Caco-2 (cell line): ENCODE results near the gene SMYD2. TPM values are rescaled to one million over a fixed set of nuclear protein-coding genes. Genes with fewer than 3 reads are reported as not detected.

ENCODE experiments used
- BruUV-seq: library from RNA; stranded (reverse); fragments of 400-500 nt; replicated peaks from 2 replicates; lab custom pipeline; 2021; lab: Mats Ljungman, UMichigan
- CTCF ChIA-PET: fragments of 300-600 bp; sonication (Branson Sonifier 250); formaldehyde crosslinking; loops from one replicate; lab custom pipeline; 2022; ENCODE audit warnings: antibody characterized with exemption; lab: Charles Lee
- POLR2A ChIA-PET: fragments of 300-600 bp; sonication (Branson Sonifier 250); formaldehyde crosslinking; loops from one replicate; lab custom pipeline; 2022; ENCODE audit warnings: antibody characterized with exemption; lab: Charles Lee
- DNase-seq, 2 experiments: peaks; one replicate each; pipeline versions ENCODE4 v3.0.0 to v3.0.0-alpha.2; 2020 to 2022
- H3K27me3 ChIP-seq: replicated peaks from 2 replicates; pipeline ENCODE4 v1.6.0; 2011; ENCODE audit warnings: low read length; ENCODE audit not compliant: control insufficient read depth, insufficient read depth
- H3K36me3 ChIP-seq: 2 replicates; pipeline ENCODE4 v1.5.1; 2011; ENCODE audit warnings: low read length; ENCODE audit not compliant: control insufficient read depth, insufficient read depth
- H3K4me1 ChIP-seq: fragments of 250-450 bp; sonication (Bioruptor Pico); 2 replicates; pipeline ENCODE4 v1.5.1; 2020; ENCODE audit warnings: mild to moderate bottlenecking
- H3K4me3 ChIP-seq: 2 replicates; pipeline ENCODE4 v1.5.1; 2011; ENCODE audit warnings: low read depth, mild to moderate bottlenecking, control low read depth, low read length
- H3K9me3 ChIP-seq: fragments of 250-450 bp; sonication (Bioruptor Pico); 2 replicates; pipeline ENCODE4 v1.5.1; 2020; ENCODE audit warnings: mild to moderate bottlenecking, moderate library complexity
- H3K27ac Mint-ChIP-seq: one replicate; pipeline ENCODE4 v1.8.0; 2022; ENCODE audit warnings: mixed read lengths; ENCODE audit not compliant: unreplicated experiment
- H3K27me3 Mint-ChIP-seq: one replicate; pipeline ENCODE4 v1.8.0; 2022; ENCODE audit warnings: mixed read lengths; ENCODE audit not compliant: insufficient read depth, unreplicated experiment
- H3K36me3 Mint-ChIP-seq: one replicate; pipeline ENCODE4 v1.8.0; 2022; ENCODE audit warnings: mild to moderate bottlenecking, mixed read lengths; ENCODE audit not compliant: insufficient read depth, unreplicated experiment
- H3K4me1 Mint-ChIP-seq: one replicate; pipeline ENCODE4 v1.8.0; 2022; ENCODE audit warnings: low read depth, mixed read lengths; ENCODE audit not compliant: unreplicated experiment
- H3K4me3 Mint-ChIP-seq: one replicate; pipeline ENCODE4 v1.8.0; 2022; ENCODE audit warnings: mild to moderate bottlenecking, moderate library complexity, mixed read lengths; ENCODE audit not compliant: unreplicated experiment
- H3K9me3 Mint-ChIP-seq: one replicate; pipeline ENCODE4 v1.8.0; 2022; ENCODE audit warnings: mixed read lengths; ENCODE audit not compliant: unreplicated experiment
- CTCF ChIP-seq, 2 experiments: fragments of 200-600 bp in 1 of 2; IDR thresholded peaks; 1 replicate in 1 of 2; 2 replicates in 1 of 2; pipeline versions ENCODE4 v1.5.1 to v1.8.0; 2011 to 2022; ENCODE audit warnings: antibody characterized with exemption in 1 of 2, control low read depth in 1 of 2, inconsistent platforms in 1 of 2, low read depth in 1 of 2, low read length in 1 of 2, mild to moderate bottlenecking in 1 of 2, moderate library complexity in 1 of 2; ENCODE audit not compliant: insufficient read depth in 1 of 2, severe bottlenecking in 1 of 2, unreplicated experiment in 1 of 2
- intact Hi-C: fragments of 100-400 bp; cut with micrococcal nuclease; formaldehyde crosslinking; loops from one replicate; pipeline ENCODE4 v1.10.0; 2022; ENCODE audit not compliant: unreplicated experiment
- total RNA-seq: library from RNA; stranded (reverse); gene quantifications from 2 replicates; pipeline ENCODE4 v1.2.3, GENCODE V29; 2022

Gene SMYD2
- total RNA-seq, 1 experiment from 2014 or later: 182 TPM

GRCh38 chr1:214369364-214369763, 88.4 kb downstream of the SMYD2 start:
- Histone ChIP-seq H3K36me3 (peaks cover 2% of the 10 kb centered on the region), H3K4me3 (no peak overlapping the region), H3K9me3 (no peaks in the 10 kb centered on the region), H3K27me3 (no peaks in the 10 kb centered on the region), H3K4me1 (peaks cover 25% of the 10 kb centered on the region)
- Mint-ChIP-seq H3K27me3 (no peaks in the 10 kb centered on the region), H3K4me1 (peaks cover 47% of the 10 kb centered on the region), H3K4me3 (no peak overlapping the region), H3K36me3 (peaks cover 100% of the 10 kb centered on the region), H3K27ac (peak overlapping the region; percentile 71), H3K9me3 (no peaks in the 10 kb centered on the region)
- intact Hi-C loops: no loop called here
- no TSS peak for BruUV-seq
- TF ChIP-seq CTCF (IDR thresholded peaks at IDR 0.05; ENCODE audit: insufficient read depth in 1 of 2, low read depth in 1 of 2, low read length in 1 of 2, severe bottlenecking in 1 of 2, unreplicated experiment in 1 of 2): no peak
- DNase-seq: no peak
- ChIA-PET POLR2A (interaction anchor here (0.5 kb wide), 1 partner anchor 151 kb away, joined by 7 read pairs; no protein-coding TSS in a partner anchor), CTCF (interaction anchor here (2.1 kb wide), 1 partner anchor 37 kb away, joined by 4 read pairs; no protein-coding TSS in a partner anchor)

- H3K27ac Mint-ChIP-seq: peak overlapping the region; percentile 79
- peaks cover 97% of the 10 kb centered on the region for H3K36me3 Mint-ChIP-seq
- H3K9me3 ChIP-seq: no peaks in the 10 kb centered on the region
- POLR2A ChIA-PET: no interaction called here
- H3K27me3 ChIP-seq: no peaks in the 10 kb centered on the region
- CTCF ChIA-PET: interaction anchor here (2.1 kb wide), 1 partner anchor 39 kb away, joined by 4 read pairs; no protein-coding TSS in a partner anchor
- H3K36me3 ChIP-seq: peaks cover 2% of the 10 kb centered on the region
- H3K9me3 Mint-ChIP-seq: no peaks in the 10 kb centered on the region
- intact Hi-C loops: no loop called here
- no peaks in the 10 kb centered on the region for H3K27me3 Mint-ChIP-seq
- H3K4me1 Mint-ChIP-seq: peaks cover 42% of the 10 kb centered on the region
- H3K4me3 ChIP-seq: no peak overlapping the region
- TF ChIP-seq CTCF (IDR thresholded peaks at IDR 0.05; ENCODE audit: insufficient read depth in 1 of 2, low read depth in 1 of 2, low read length in 1 of 2, severe bottlenecking in 1 of 2, unreplicated experiment in 1 of 2): no peak
- no peak for DNase-seq
- BruUV-seq: no TSS peak
- no peak overlapping the region for H3K4me3 Mint-ChIP-seq
- 0 out of 2 replicates have a peak, but pooled peaks cover 17% of the 10 kb centered on the region for H3K4me1 ChIP-seq
These were observed 89.7 kb downstream of the SMYD2 start for GRCh38 chr1:214370615-214371014.

- no peak overlapping the region for H3K4me3 Mint-ChIP-seq
- POLR2A ChIA-PET: no interaction called here
- BruUV-seq: no TSS peak
These were observed 91.1 kb downstream of the SMYD2 start for GRCh38 chr1:214372092-214372491.

More at GRCh38 chr1:214372092-214372491, 91.1 kb downstream of the SMYD2 start:
- no peak for DNase-seq
- Histone ChIP-seq H3K27me3 (no peaks in the 10 kb centered on the region), H3K36me3 (peaks cover 2% of the 10 kb centered on the region), H3K9me3 (no peaks in the 10 kb centered on the region), H3K4me3 (no peak overlapping the region), H3K4me1 (0 out of 2 replicates have a peak, but pooled peaks cover 11% of the 10 kb centered on the region)
- intact Hi-C loops: no loop called here
- Mint-ChIP-seq H3K4me1 (peaks cover 37% of the 10 kb centered on the region), H3K27ac (no peak overlapping the region), H3K36me3 (peaks cover 97% of the 10 kb centered on the region), H3K27me3 (no peaks in the 10 kb centered on the region), H3K9me3 (no peaks in the 10 kb centered on the region)
- no peak for TF ChIP-seq CTCF (IDR thresholded peaks at IDR 0.05; ENCODE audit: insufficient read depth in 1 of 2, low read depth in 1 of 2, low read length in 1 of 2, severe bottlenecking in 1 of 2, unreplicated experiment in 1 of 2)
- CTCF ChIA-PET: interaction anchor here (0.8 kb wide), 1 partner anchor 40 kb away, joined by 3 read pairs; no protein-coding TSS in a partner anchor
